ENCODE measurements around the gene PSIP1. TPM values are rescaled to one million over a fixed set of nuclear protein-coding genes. Genes with fewer than 3 reads are reported as not detected.

Gene PSIP1
- total and polyA plus RNA-seq, 2 donors (not counting 1 experiment from before 2014, with no cell fraction given) = 51.2 to 73.3 TPM

- H3K4me3 ChIP-seq (replicated peaks in 1 of 4; ENCODE audit: control extremely low read depth in 1 of 4, insufficient read depth in 1 of 4, low read depth in 3 of 4, low read length in 4 of 4) = no peak overlapping the region
- no peaks in the 10 kb centered on the region for H3K79me2 ChIP-seq (ENCODE audit: control insufficient read depth, insufficient read depth, low read length)
- peaks cover 11% of the 10 kb centered on the region for H3K36me3 ChIP-seq (ENCODE audit: control insufficient read depth, insufficient read depth, low read length)
- H3K27me3 ChIP-seq (ENCODE audit: control insufficient read depth, insufficient read depth, low read length) = no peaks in the 10 kb centered on the region
- no peak overlapping the region for H2AFZ ChIP-seq (ENCODE audit: low read length)
- no peak for DNase-seq (ENCODE audit: low read depth in 2 of 2)
- no peaks in the 10 kb centered on the region for H4K20me1 ChIP-seq (ENCODE audit: control insufficient read depth, extremely low read depth, insufficient read depth, low read length)
- TF ChIP-seq CTCF (conservative IDR thresholded peaks at IDR 0.05 in 1 of 2, IDR thresholded peaks at IDR 0.05 in 1 of 2; ENCODE audit: low read depth in 1 of 2, low read length in 2 of 2) (no peak), EZH2 (IDR thresholded peaks at IDR 0.05; ENCODE audit: low read length, missing control alignments) (no peak)
- H3K27ac ChIP-seq (ENCODE audit: insufficient read depth, low read length) = no peak overlapping the region
- no peaks in the 10 kb centered on the region for H3K4me1 ChIP-seq (ENCODE audit: control insufficient read depth, extremely low read depth, insufficient read depth, low read length)
- H3K4me2 ChIP-seq (ENCODE audit: extremely low read depth, insufficient read depth, low read length) = no peak overlapping the region
- no peaks in the 10 kb centered on the region for H3K9me3 ChIP-seq (ENCODE audit: control insufficient read depth, insufficient read depth, low read depth, low read length)
- no peak overlapping the region for H3K9ac ChIP-seq (ENCODE audit: insufficient read depth, low read length)
These were observed 49.2 kb downstream of the PSIP1 start for GRCh38 chr9:15461601-15462000.

GRCh38 chr9:15461056-15461455 lies 49.7 kb downstream of the PSIP1 start:
- no peaks in the 10 kb centered on the region for H3K27me3 ChIP-seq (ENCODE audit: control insufficient read depth, insufficient read depth, low read length)
- H3K79me2 ChIP-seq (ENCODE audit: control insufficient read depth, insufficient read depth, low read length) = no peaks in the 10 kb centered on the region
- H3K9me3 ChIP-seq (ENCODE audit: control insufficient read depth, insufficient read depth, low read depth, low read length) = no peaks in the 10 kb centered on the region
- no peak for DNase-seq (ENCODE audit: low read depth in 2 of 2)
- no peak overlapping the region for H3K9ac ChIP-seq (ENCODE audit: insufficient read depth, low read length)
- no peak overlapping the region for H3K4me3 ChIP-seq (replicated peaks in 1 of 4; ENCODE audit: control extremely low read depth in 1 of 4, insufficient read depth in 1 of 4, low read depth in 3 of 4, low read length in 4 of 4)
- H3K27ac ChIP-seq (ENCODE audit: insufficient read depth, low read length) = no peak overlapping the region
- no peaks in the 10 kb centered on the region for H4K20me1 ChIP-seq (ENCODE audit: control insufficient read depth, extremely low read depth, insufficient read depth, low read length)
- H3K36me3 ChIP-seq (ENCODE audit: control insufficient read depth, insufficient read depth, low read length) = peaks cover 11% of the 10 kb centered on the region
- TF ChIP-seq EZH2 (IDR thresholded peaks at IDR 0.05; ENCODE audit: low read length, missing control alignments) (no peak), CTCF (conservative IDR thresholded peaks at IDR 0.05 in 1 of 2, IDR thresholded peaks at IDR 0.05 in 1 of 2; ENCODE audit: low read depth in 1 of 2, low read length in 2 of 2) (no peak)
- H3K4me1 ChIP-seq (ENCODE audit: control insufficient read depth, extremely low read depth, insufficient read depth, low read length) = no peaks in the 10 kb centered on the region
- no peak overlapping the region for H3K4me2 ChIP-seq (ENCODE audit: extremely low read depth, insufficient read depth, low read length)
- no peak overlapping the region for H2AFZ ChIP-seq (ENCODE audit: low read length)

GRCh38 chr9:15453956-15454355 lies 56.8 kb downstream of the PSIP1 start:
- no peak overlapping the region for H3K4me3 ChIP-seq (replicated peaks in 1 of 4; ENCODE audit: control extremely low read depth in 1 of 4, insufficient read depth in 1 of 4, low read depth in 3 of 4, low read length in 4 of 4)
- H3K9ac ChIP-seq (ENCODE audit: insufficient read depth, low read length) = no peak overlapping the region
- H3K4me1 ChIP-seq (ENCODE audit: control insufficient read depth, extremely low read depth, insufficient read depth, low read length) = no peaks in the 10 kb centered on the region
- no peaks in the 10 kb centered on the region for H3K27me3 ChIP-seq (ENCODE audit: control insufficient read depth, insufficient read depth, low read length)
- no peaks in the 10 kb centered on the region for H3K9me3 ChIP-seq (ENCODE audit: control insufficient read depth, insufficient read depth, low read depth, low read length)
- no peak overlapping the region for H3K4me2 ChIP-seq (ENCODE audit: extremely low read depth, insufficient read depth, low read length)
- DNase-seq (ENCODE audit: low read depth in 2 of 2) = no peak
- no peaks in the 10 kb centered on the region for H3K79me2 ChIP-seq (ENCODE audit: control insufficient read depth, insufficient read depth, low read length)
- TF ChIP-seq EZH2 (IDR thresholded peaks at IDR 0.05; ENCODE audit: low read length, missing control alignments) (no peak), CTCF (conservative IDR thresholded peaks at IDR 0.05 in 1 of 2, IDR thresholded peaks at IDR 0.05 in 1 of 2; ENCODE audit: low read depth in 1 of 2, low read length in 2 of 2) (no peak)
- no peak overlapping the region for H3K27ac ChIP-seq (ENCODE audit: insufficient read depth, low read length)
- H4K20me1 ChIP-seq (ENCODE audit: control insufficient read depth, extremely low read depth, insufficient read depth, low read length) = no peaks in the 10 kb centered on the region
- no peak overlapping the region for H2AFZ ChIP-seq (ENCODE audit: low read length)
- H3K36me3 ChIP-seq (ENCODE audit: control insufficient read depth, insufficient read depth, low read length) = peaks cover 1% of the 10 kb centered on the region

All from fibroblast of lung (primary cell).